Omental fat pad (tissue), 4 donors: ENCODE results near the gene RBM4. TPM values are rescaled to one million over a fixed set of nuclear protein-coding genes. Genes with fewer than 3 reads are reported as not detected.

Experiments
- ATAC-seq: fragments of 150-250 bp; one replicate; pipeline ENCODE4 v1.9.1; 2016; ENCODE audit warnings: mild to moderate bottlenecking, moderate library complexity; ENCODE audit not compliant: low FRiP score
- DNase-seq: peaks from one replicate; pipeline ENCODE4 v3.0.0-alpha.2; 2019; ENCODE audit warnings: low spot score
- CTCF ChIP-seq, 3 donors: fragments of 450-650 bp; IDR thresholded peaks; one replicate each; pipeline ENCODE4 v1.5.1; 2016 to 2017; ENCODE audit warnings: antibody characterized with exemption in 3 of 3, mild to moderate bottlenecking in 3 of 3, moderate library complexity in 2 of 3
- total RNA-seq, 4 donors: library from RNA; depleted of rRNA; stranded (reverse); fragments of >200 nt; gene quantifications; one replicate each; pipeline ENCODE4 v1.1.0, GENCODE V29; 2016

The RBM4 gene
- total RNA-seq, 4 donors from 2014 or later = 63.1 to 90.8 (median 78.3) TPM

- TF ChIP-seq CTCF (IDR thresholded peaks at IDR 0.05) = no peak
- ATAC-seq (no peak), DNase-seq (no peak)
Observed at GRCh38 chr11:66676931-66677598, 38.6 kb downstream of the RBM4 start.

- no peak for TF ChIP-seq CTCF (IDR thresholded peaks at IDR 0.05)
- DNase-seq (peak; percentile 96), ATAC-seq (peak; percentile 97)
Observed at GRCh38 chr11:66677599-66678375, 39.3 kb downstream of the RBM4 start, which contains the start of gene RBM4B. RBM4B (minus strand) TSS chr11:66677887; CDS start chr11:66677079, 808 bp downstream.

GRCh38 chr11:66680966-66681645 is 42.6 kb downstream of the RBM4 start:
- no peak for ATAC-seq
- DNase-seq = no peak
- no peak for TF ChIP-seq CTCF (IDR thresholded peaks at IDR 0.05)

GRCh38 chr11:66683877-66684276 is 45.4 kb downstream of the RBM4 start:
- no peak for TF ChIP-seq CTCF (IDR thresholded peaks at IDR 0.05)

GRCh38 chr11:66684635-66685034 is 46.1 kb downstream of the RBM4 start:
- DNase-seq = no peak
- ATAC-seq = no peak
- no peak for TF ChIP-seq CTCF (IDR thresholded peaks at IDR 0.05)

More at GRCh38 chr11:66683877-66684276, 45.4 kb downstream of the RBM4 start:
- DNase-seq = no peak
- no peak for ATAC-seq

GRCh38 chr11:66685276-66686099 is 47.0 kb downstream of the RBM4 start:
- no peak for TF ChIP-seq CTCF (IDR thresholded peaks at IDR 0.05)
- ATAC-seq (no peak), DNase-seq (no peak)
